Limb (tissue), 2 donors: ENCODE measurements around the gene SPEN.
"Not testable (repeated sequence)": the region's sequence is repeated elsewhere in the genome, so short reads cannot be mapped to it uniquely, and the experiment has no call there.

Experiments
- DNase-seq, 2 donors: peaks; one replicate each; pipeline ENCODE4 v3.0.0-alpha.2; 2016; ENCODE audit errors: extremely low spot score in 2 of 2

The SPEN gene

DNA sequence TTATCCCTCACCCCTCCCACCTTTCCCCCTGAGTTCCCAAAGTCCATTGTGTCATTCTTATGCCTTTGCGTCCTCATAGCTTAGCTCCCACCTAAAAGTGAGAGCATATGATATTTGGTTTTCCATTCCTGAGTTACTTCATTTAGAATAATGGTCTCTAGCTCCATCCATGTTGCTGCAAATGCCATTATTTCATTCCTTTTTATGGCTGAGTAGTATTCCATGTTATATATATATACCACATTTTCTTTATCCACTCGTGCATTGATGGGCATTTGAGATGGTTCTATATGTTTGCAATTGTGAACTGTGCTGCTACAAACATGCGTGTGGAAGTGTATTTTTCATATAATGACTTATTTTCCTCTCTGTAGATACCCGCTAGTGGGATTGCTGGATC lies 130.4 kb downstream of the SPEN start:
- not testable (repeated sequence) for DNase-seq

DNA sequence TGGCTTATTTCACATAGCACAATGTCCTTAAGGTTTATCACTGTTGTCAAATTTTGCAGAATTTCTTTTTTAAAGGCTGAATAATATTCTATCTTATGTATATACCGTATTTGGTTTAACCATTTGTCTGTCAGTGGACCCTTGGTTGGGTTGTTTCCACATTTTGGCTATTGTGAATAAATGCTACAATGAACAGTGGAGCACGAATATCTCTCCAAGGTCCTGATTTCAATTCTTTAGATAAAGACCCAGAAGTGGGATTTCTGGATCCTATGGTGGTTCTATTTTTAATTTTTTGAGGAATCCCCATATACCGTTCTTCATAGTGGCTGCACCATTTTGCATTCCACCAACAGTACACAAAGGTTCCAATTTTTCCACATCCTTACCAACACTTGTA lies 134.2 kb downstream of the SPEN start:
- DNase-seq = no peak

DNA sequence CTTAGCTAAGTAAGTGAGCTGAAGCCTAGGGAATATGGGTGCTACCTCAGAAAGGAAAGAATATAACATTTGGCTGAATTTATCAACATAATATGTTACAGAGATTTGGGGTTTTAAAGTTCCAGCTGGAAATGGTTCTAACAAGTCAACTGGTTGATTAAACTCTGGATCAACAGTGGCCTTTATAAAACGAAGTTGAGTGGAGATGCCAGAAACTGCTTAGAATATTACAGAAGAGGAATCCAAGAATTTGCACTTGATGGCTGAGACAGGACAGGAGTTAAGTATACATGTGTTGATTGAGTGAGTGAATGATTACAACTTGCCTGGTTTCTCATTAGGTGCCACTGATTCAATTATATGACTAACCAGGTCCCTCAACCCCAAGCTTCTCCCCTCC lies 135.8 kb downstream of the SPEN start:
- no peak for DNase-seq

DNA sequence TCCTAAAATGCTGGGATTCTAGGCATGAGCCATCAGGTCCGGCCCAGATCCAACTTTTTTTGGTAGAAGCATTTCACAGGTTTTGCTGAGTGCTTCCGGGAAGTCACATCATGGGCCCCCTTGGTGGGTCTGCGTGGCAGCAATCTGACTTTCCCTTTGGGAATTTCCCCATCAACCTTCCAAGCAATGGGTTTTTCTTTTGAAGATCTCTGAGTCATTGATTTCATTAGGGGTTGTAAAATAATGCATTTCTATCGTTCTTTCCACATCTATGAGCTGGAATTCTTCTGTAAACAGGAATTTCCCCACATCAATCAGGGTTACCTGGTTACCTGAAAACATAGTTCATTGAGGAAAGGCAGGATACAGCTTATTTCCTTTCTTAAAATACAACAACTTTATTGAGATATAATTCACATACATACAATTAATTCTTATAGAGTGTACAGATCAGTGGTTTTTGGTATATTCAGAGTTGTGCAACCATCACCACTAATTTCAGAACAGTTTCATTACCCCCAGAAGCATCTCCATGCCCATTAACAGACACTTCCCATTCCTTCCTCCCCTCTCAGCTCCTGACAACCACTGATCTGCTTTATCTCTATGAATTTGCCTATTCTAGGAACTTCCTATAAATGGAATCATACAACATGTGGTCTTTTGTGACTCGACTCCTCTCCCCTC lies 138.2 kb downstream of the SPEN start:
- no peak for DNase-seq

DNA sequence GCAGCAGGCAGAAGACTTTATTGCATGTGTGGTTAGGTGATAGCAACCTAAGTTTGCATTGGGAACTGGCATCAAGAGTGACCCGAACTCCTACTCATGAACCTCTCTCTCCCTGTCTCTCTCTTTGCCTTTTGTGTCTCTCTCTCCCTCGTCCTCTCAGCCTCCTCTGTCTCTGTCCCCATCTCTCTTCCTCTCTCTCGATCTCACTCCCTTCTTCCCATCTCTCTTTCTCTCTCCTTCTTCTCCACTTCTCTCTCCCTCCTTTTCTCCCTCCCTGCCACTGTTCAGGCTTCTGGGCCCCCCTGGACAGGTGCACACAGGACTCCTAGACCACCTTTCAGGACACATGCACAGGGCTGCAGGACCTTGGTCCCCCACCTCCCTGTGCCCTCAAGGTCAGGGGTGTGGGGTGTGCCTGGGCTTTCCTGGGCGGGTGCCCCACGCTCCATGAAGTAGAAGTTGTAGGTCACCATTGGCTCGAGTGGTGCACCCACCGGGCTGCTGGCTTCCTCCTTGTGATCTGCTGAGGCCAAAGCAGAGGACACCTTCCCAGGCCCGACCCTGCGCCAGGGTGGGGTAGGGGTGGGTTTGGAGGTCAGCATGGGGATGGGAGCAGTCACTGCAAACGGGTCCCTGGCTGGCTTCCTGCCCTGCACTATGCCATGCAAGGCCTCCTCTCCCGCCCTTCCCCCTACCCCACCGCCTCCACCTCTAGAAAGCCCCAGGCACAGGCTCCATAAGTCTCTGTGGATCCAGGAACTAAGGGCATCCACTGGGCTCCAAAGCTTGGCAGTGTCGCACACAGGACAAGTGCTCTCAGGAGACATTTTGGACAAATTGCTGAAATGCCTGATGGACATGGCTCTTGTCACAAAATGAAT lies 141.6 kb downstream of the SPEN start:
- no peak for DNase-seq

DNA sequence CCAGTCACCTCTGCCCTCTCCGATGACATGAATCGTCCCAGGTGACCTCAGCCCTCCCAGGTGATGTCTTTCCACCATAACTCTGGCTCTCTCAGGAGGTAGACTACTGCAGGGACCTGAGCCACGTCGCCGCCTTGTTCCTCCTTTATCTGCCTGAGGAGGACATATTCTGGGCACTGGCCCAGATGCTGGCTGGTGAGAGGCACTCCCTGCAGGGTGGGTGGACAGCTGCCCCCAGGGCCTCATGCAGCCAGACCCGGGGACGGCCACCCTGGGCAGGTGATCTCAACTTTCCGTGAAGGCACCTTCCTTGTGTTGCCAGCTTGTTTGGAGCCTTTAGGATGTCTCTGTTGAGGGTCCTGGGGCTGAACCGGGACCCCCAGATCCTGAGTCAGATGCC lies 142.3 kb downstream of the SPEN start:
- DNase-seq = no peak
